AG04450 (cell line): ENCODE data around the gene MYO1E. TPM values are rescaled to one million over a fixed set of nuclear protein-coding genes. Genes with fewer than 3 reads are reported as not detected.

ENCODE experiments used
- CTCF ChIA-PET: fragments of 300-600, 350-600 bp; formaldehyde crosslinking; extraction: SDS; loops from one replicate; lab custom pipeline; 2022; ENCODE audit warnings: antibody characterized with exemption, inconsistent platforms; lab: Charles Lee
- POLR2A ChIA-PET: fragments of 350-600 bp; formaldehyde crosslinking; extraction: SDS; loops from one replicate; lab custom pipeline; 2021; ENCODE audit warnings: antibody characterized with exemption, inconsistent platforms; lab: Yijun Ruan, JAX
- DNase-seq: peaks from one replicate; pipeline ENCODE4 v3.0.0-alpha.2; 2011; ENCODE audit warnings: low read depth, low spot score
- H3K27ac ChIP-seq: one replicate; pipeline ENCODE4 v1.5.1; 2012; ENCODE audit warnings: low read depth, low read length, control low read depth
- H3K27me3 ChIP-seq: one replicate; pipeline ENCODE4 v1.6.0; 2012; ENCODE audit warnings: low read length; ENCODE audit not compliant: control insufficient read depth, insufficient read depth
- H3K4me3 ChIP-seq: 2 replicates; pipeline ENCODE4 v1.5.1; 2011; ENCODE audit warnings: mild to moderate bottlenecking, low read depth, low read length, control low read depth
- H3K9me3 ChIP-seq: 2 replicates; pipeline ENCODE4 v1.5.1; 2012; ENCODE audit warnings: low read length; ENCODE audit not compliant: control insufficient read depth, insufficient read depth
- CTCF ChIP-seq: IDR thresholded peaks from 2 replicates; pipeline ENCODE4 v1.5.1; 2011; ENCODE audit warnings: low read depth, low read length, control low read depth, inconsistent platforms
- polyA plus RNA-seq: library from polyadenylated mRNA; depleted of rRNA; stranded (reverse); fragments of >200 nt; gene quantifications from 2 replicates; pipeline ENCODE4 v1.2.3, GENCODE V29; 2011

Gene MYO1E
- polyA plus RNA-seq, 1 experiment: 49.1 TPM

GRCh38 chr15:59124261-59124660 is 248.4 kb downstream of the MYO1E start:
- H3K27me3 ChIP-seq: no peaks in the 10 kb centered on the region

GRCh38 chr15:59120937-59121336 is 251.7 kb downstream of the MYO1E start:
- no peak for DNase-seq
- H3K27ac ChIP-seq: no peak overlapping the region
- H3K4me3 ChIP-seq: no peak overlapping the region
- no peak for TF ChIP-seq CTCF
- CTCF ChIA-PET: interaction anchor here (1.2 kb wide), 1 partner anchor 126 kb away, joined by 3 read pairs; no protein-coding TSS in a partner anchor
- H3K27me3 ChIP-seq: no peaks in the 10 kb centered on the region
- POLR2A ChIA-PET: no interaction called here
- no peaks in the 10 kb centered on the region for H3K9me3 ChIP-seq

More at GRCh38 chr15:59124261-59124660, 248.4 kb downstream of the MYO1E start:
- no peak for TF ChIP-seq CTCF
- no peak overlapping the region for H3K4me3 ChIP-seq
- POLR2A ChIA-PET: no interaction called here
- no peak for DNase-seq
- CTCF ChIA-PET: no interaction called here
- no peak overlapping the region for H3K27ac ChIP-seq
- H3K9me3 ChIP-seq: no peaks in the 10 kb centered on the region

GRCh38 chr15:59119625-59120024 is 253.0 kb downstream of the MYO1E start:
- Histone ChIP-seq H3K4me3 (no peak overlapping the region), H3K27ac (no peak overlapping the region), H3K27me3 (no peaks in the 10 kb centered on the region), H3K9me3 (no peaks in the 10 kb centered on the region)
- DNase-seq: no peak
- no peak for TF ChIP-seq CTCF
- POLR2A ChIA-PET: no interaction called here
- CTCF ChIA-PET: interaction anchor here (1.2 kb wide), 1 partner anchor 127 kb away, joined by 3 read pairs; no protein-coding TSS in a partner anchor

- DNase-seq: no peak
- H3K9me3 ChIP-seq: no peaks in the 10 kb centered on the region
- ChIA-PET POLR2A (no interaction called here), CTCF (no interaction called here)
- TF ChIP-seq CTCF: no peak
- no peaks in the 10 kb centered on the region for H3K27me3 ChIP-seq
- no peak overlapping the region for H3K4me3 ChIP-seq
- no peak overlapping the region for H3K27ac ChIP-seq
These were observed 255.9 kb downstream of the MYO1E start for GRCh38 chr15:59116771-59117170.

DNA sequence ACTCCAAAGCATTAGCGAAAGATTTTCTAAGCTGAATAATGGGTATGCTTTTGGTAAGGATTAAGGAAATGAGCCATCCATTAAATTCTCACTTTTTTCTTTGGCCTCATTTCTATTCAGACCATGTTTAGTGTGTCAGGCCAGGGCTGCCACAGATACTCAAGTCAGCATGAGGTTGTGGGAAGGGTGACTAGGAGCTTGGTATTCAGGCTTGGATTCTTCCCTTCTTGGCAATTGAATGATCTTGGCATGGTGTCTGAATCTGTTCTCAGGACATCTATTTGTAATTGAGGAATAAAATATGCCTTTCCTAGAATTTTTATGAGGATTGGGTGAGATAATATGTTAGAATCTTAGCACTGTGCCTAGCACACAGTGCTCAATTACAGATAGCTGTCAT is 256.5 kb downstream of the MYO1E start:
- Histone ChIP-seq H3K27ac (no peak overlapping the region), H3K4me3 (no peak overlapping the region), H3K9me3 (no peaks in the 10 kb centered on the region), H3K27me3 (no peaks in the 10 kb centered on the region)
- no peak for DNase-seq
- ChIA-PET POLR2A (no interaction called here), CTCF (no interaction called here)
- TF ChIP-seq CTCF: no peak
